H1 (cell line): ENCODE data around the gene STXBP4. TPM values are rescaled to one million over a fixed set of nuclear protein-coding genes. Genes with fewer than 3 reads are reported as not detected.

Experiments used
- CTCF ChIA-PET: fragments of 300-600 bp; sonication (Branson Sonifier 250); formaldehyde crosslinking; loops from one replicate; lab custom pipeline; 2021; ENCODE audit not compliant: partially characterized antibody; lab: Charles Lee
- POLR2A ChIA-PET: fragments of 300-600 bp; sonication (Branson Sonifier 250); formaldehyde crosslinking; loops from one replicate; lab custom pipeline; 2021; ENCODE audit warnings: inconsistent platforms; ENCODE audit not compliant: partially characterized antibody; lab: Charles Lee
- DNase-seq, 2 experiments: peaks; one replicate each; pipeline versions ENCODE4 v3.0.0 to v3.0.0-alpha.2; 2010 to 2022; ENCODE audit warnings: low spot score in 2 of 2, low read depth in 1 of 2, mixed read lengths in 1 of 2
- FAIRE-seq: peaks from 2 replicates; lab custom pipeline; 2011; peaks lifted over from hg19 to GRCh38; lab: Jason Lieb, UNC
- H2AFZ ChIP-seq: 2 replicates; pipeline ENCODE4 v1.8.1; 2012; ENCODE audit warnings: low read length, inconsistent platforms
- H2AK5ac ChIP-seq: 2 replicates; pipeline ENCODE4 v1.6.1; 2013; ENCODE audit warnings: low read depth, low read length
- H2BK120ac ChIP-seq: replicated peaks from 2 replicates; pipeline ENCODE3; 2013; ENCODE audit warnings: low read depth, low read length, inconsistent platforms
- H2BK12ac ChIP-seq: 2 replicates; pipeline ENCODE4 v1.6.1; 2013; ENCODE audit warnings: low read depth, low read length
- H2BK15ac ChIP-seq: 2 replicates; pipeline ENCODE4 v1.6.1; 2013; ENCODE audit warnings: low read length
- H2BK20ac ChIP-seq: 2 replicates; pipeline ENCODE4 v1.6.1; 2013; ENCODE audit warnings: low read length
- H2BK5ac ChIP-seq: 2 replicates; pipeline ENCODE4 v1.6.1; 2013; ENCODE audit warnings: low read depth, low read length
- H3K14ac ChIP-seq: 2 replicates; pipeline ENCODE4 v1.6.1; 2013; ENCODE audit warnings: inconsistent platforms; ENCODE audit not compliant: insufficient read length
- H3K18ac ChIP-seq: 2 replicates; pipeline ENCODE4 v1.6.1; 2013; ENCODE audit warnings: low read length; ENCODE audit errors: extremely low read depth
- H3K23ac ChIP-seq: 2 replicates; pipeline ENCODE4 v1.6.1; 2013; ENCODE audit warnings: inconsistent platforms; ENCODE audit not compliant: insufficient read length
- H3K23me2 ChIP-seq: 2 replicates; pipeline ENCODE4 v1.6.1; 2013; ENCODE audit warnings: low read depth, low read length
- H3K27ac ChIP-seq: 2 replicates; pipeline ENCODE4 v1.6.1; 2011; ENCODE audit warnings: low read depth, low read length, inconsistent platforms
- H3K27me3 ChIP-seq, 4 experiments: replicated peaks in 1 of 4; 1 replicate in 1 of 4; 2 replicates in 3 of 4; pipeline versions ENCODE4 v1.6.1 to v1.8.1; 2011 to 2013; ENCODE audit warnings: low read length in 3 of 4, mild to moderate bottlenecking in 3 of 4, inconsistent platforms in 2 of 4, mixed read lengths in 2 of 4, moderate library complexity in 1 of 4; ENCODE audit not compliant: control insufficient read depth in 3 of 4, insufficient read depth in 3 of 4; ENCODE audit errors: extremely low read depth in 1 of 4
- H3K36me3 ChIP-seq, 4 experiments: 2 replicates each; pipeline versions ENCODE4 v1.6.1 to v1.8.1; 2011 to 2013; ENCODE audit warnings: mild to moderate bottlenecking in 4 of 4, low read length in 3 of 4, moderate library complexity in 2 of 4, control low read depth in 1 of 4, inconsistent platforms in 1 of 4; ENCODE audit not compliant: insufficient read depth in 4 of 4, control insufficient read depth in 2 of 4
- H3K4ac ChIP-seq: replicated peaks from 2 replicates; pipeline ENCODE3; 2013; ENCODE audit warnings: low read length, low read depth, mixed read lengths, inconsistent platforms; ENCODE audit not compliant: insufficient read length
- H3K4me1 ChIP-seq, 4 experiments: replicated peaks in 1 of 4; 1 replicate in 1 of 4; 2 replicates in 3 of 4; pipeline versions ENCODE4 v1.6.1 to v1.8.1; 2011 to 2013; ENCODE audit warnings: low read length in 3 of 4, inconsistent platforms in 2 of 4, mixed read lengths in 1 of 4; ENCODE audit not compliant: insufficient read depth in 4 of 4, control insufficient read depth in 3 of 4
- H3K4me2 ChIP-seq, 2 experiments: 2 replicates each; pipeline versions ENCODE4 v1.6.1 to v1.8.1; 2011 to 2013; ENCODE audit warnings: low read depth in 2 of 2, low read length in 2 of 2, control low read depth in 1 of 2, inconsistent platforms in 1 of 2, mild to moderate bottlenecking in 1 of 2; ENCODE audit not compliant: insufficient read depth in 1 of 2
- H3K4me3 ChIP-seq, 4 experiments: fragments of 200-600, 300-600 bp in 1 of 4; sonication (generic), shearing (Covaris generic), sonication (Bioruptor Twin) in 1 of 4; 2 replicates each; pipeline versions ENCODE4 v1.5.1 to v1.8.1; 2011 to 2016; ENCODE audit warnings: low read length in 4 of 4, low read depth in 3 of 4, control low read depth in 2 of 4, inconsistent platforms in 2 of 4, mild to moderate bottlenecking in 2 of 4, mixed read lengths in 1 of 4, moderate library complexity in 1 of 4; ENCODE audit not compliant: insufficient read depth in 2 of 4; ENCODE audit errors: extremely low read depth in 1 of 4
- H3K56ac ChIP-seq: replicated peaks from 2 replicates; pipeline ENCODE3; 2013; ENCODE audit warnings: low read depth, mild to moderate bottlenecking, mixed read lengths, low read length, inconsistent platforms; ENCODE audit not compliant: insufficient read length
- H3K79me1 ChIP-seq: 2 replicates; pipeline ENCODE4 v1.6.1; 2013; ENCODE audit warnings: low read depth, low read length, control low read depth
- H3K79me2 ChIP-seq, 2 experiments: 2 replicates each; pipeline versions ENCODE4 v1.6.1 to v1.8.1; 2012 to 2013; ENCODE audit warnings: low read length in 2 of 2, mild to moderate bottlenecking in 2 of 2, inconsistent platforms in 1 of 2; ENCODE audit not compliant: insufficient read depth in 2 of 2, control insufficient read depth in 1 of 2
- H3K9ac ChIP-seq, 4 experiments: replicated peaks in 1 of 4; 1 replicate in 1 of 4; 2 replicates in 3 of 4; pipeline versions ENCODE4 v1.6.1 to v1.8.1; 2011 to 2013; ENCODE audit warnings: low read depth in 3 of 4, low read length in 3 of 4, control low read depth in 2 of 4, mild to moderate bottlenecking in 2 of 4, moderate library complexity in 2 of 4, inconsistent platforms in 1 of 4; ENCODE audit errors: extremely low read depth in 1 of 4
- H3K9me3 ChIP-seq, 2 experiments: 2 replicates each; pipeline versions ENCODE4 v1.6.1 to v1.8.1; 2012 to 2013; ENCODE audit warnings: mild to moderate bottlenecking in 2 of 2, moderate library complexity in 2 of 2, control low read depth in 1 of 2, inconsistent platforms in 1 of 2, low read depth in 1 of 2, low read length in 1 of 2, mixed read lengths in 1 of 2; ENCODE audit not compliant: insufficient read depth in 2 of 2
- H4K20me1 ChIP-seq, 2 experiments: replicated peaks in 1 of 2; 2 replicates each; pipeline versions ENCODE3 to v1.8.1; 2011 to 2013; ENCODE audit warnings: inconsistent platforms in 2 of 2, low read length in 2 of 2, mild to moderate bottlenecking in 1 of 2; ENCODE audit not compliant: insufficient read depth in 2 of 2, control insufficient read depth in 1 of 2
- H4K5ac ChIP-seq: 2 replicates; pipeline ENCODE4 v1.6.1; 2013; ENCODE audit warnings: low read length, low read depth, mixed read lengths, inconsistent platforms; ENCODE audit not compliant: insufficient read length
- H4K8ac ChIP-seq: 2 replicates; pipeline ENCODE4 v1.8.0; 2013; ENCODE audit warnings: mild to moderate bottlenecking, moderate library complexity, low read length, inconsistent platforms; ENCODE audit not compliant: insufficient read depth; ENCODE audit errors: extremely low read depth
- H4K91ac ChIP-seq: replicated peaks from 2 replicates; pipeline ENCODE3; 2013; ENCODE audit warnings: low read length, mixed read lengths, inconsistent platforms; ENCODE audit not compliant: insufficient read length
- BACH1 ChIP-seq: IDR thresholded peaks from 2 replicates; pipeline ENCODE4 v1.6.1; 2012; ENCODE audit warnings: low read length, improper control_type of control experiment
- BCL11A ChIP-seq, 2 experiments: IDR thresholded peaks; one replicate each; pipeline ENCODE4 v1.6.1; 2011; ENCODE audit warnings: low read depth in 2 of 2, low read length in 2 of 2, mild to moderate bottlenecking in 2 of 2
- CBX5 ChIP-seq: fragments of 300-800, 300-1000 bp; sonication (generic); IDR thresholded peaks from 2 replicates; pipeline ENCODE4 v1.7.1; 2016; ENCODE audit warnings: antibody characterized with exemption, low read length, low read depth
- CHD1 ChIP-seq: IDR thresholded peaks from 2 replicates; pipeline ENCODE4 v1.6.1; 2012; ENCODE audit warnings: low read depth, low read length, improper control_type of control experiment
- CREB1 ChIP-seq: IDR thresholded peaks from 2 replicates; pipeline ENCODE4 v1.6.1; 2012; ENCODE audit warnings: inconsistent platforms
- EP300 ChIP-seq, 2 experiments: IDR thresholded peaks; 1 replicate in 1 of 2; 2 replicates in 1 of 2; pipeline ENCODE4 v1.6.1; 2011 to 2012; ENCODE audit warnings: low read depth in 2 of 2, low read length in 2 of 2, mild to moderate bottlenecking in 2 of 2, borderline replicate concordance in 1 of 2, inconsistent platforms in 1 of 2, moderate library complexity in 1 of 2
- HDAC2 ChIP-seq, 2 experiments: fragments of 300-600 bp in 1 of 2; sonication (generic) in 1 of 2; IDR thresholded peaks; 2 replicates each; pipeline ENCODE4 v1.6.1; 2011 to 2012; ENCODE audit warnings: low read depth in 2 of 2, low read length in 2 of 2, mild to moderate bottlenecking in 2 of 2, moderate library complexity in 2 of 2, borderline replicate concordance in 1 of 2, inconsistent platforms in 1 of 2
- HDAC6 ChIP-seq: IDR thresholded peaks from one replicate; pipeline ENCODE4 v1.7.1; 2012; ENCODE audit warnings: low read depth, mild to moderate bottlenecking, inconsistent platforms, low read length, moderate library complexity
- KDM5A ChIP-seq: fragments of 200-600 bp; IDR thresholded peaks from 2 replicates; pipeline ENCODE4 v1.7.1; 2012; ENCODE audit warnings: mild to moderate bottlenecking, low read length, inconsistent platforms, mixed read lengths
- RXRA ChIP-seq: IDR thresholded peaks from 2 replicates; pipeline ENCODE4 v1.6.1; 2011; ENCODE audit warnings: low read depth, mild to moderate bottlenecking, low read length, moderate library complexity; ENCODE audit not compliant: insufficient read depth
- SP4 ChIP-seq: IDR thresholded peaks from 2 replicates; pipeline ENCODE4 v1.6.1; 2012; ENCODE audit warnings: low read length, inconsistent platforms
- TAF7 ChIP-seq: optimal IDR thresholded peaks from 2 replicates; pipeline ENCODE3; 2011; ENCODE audit warnings: low read depth, mild to moderate bottlenecking, inconsistent platforms, low read length, moderate library complexity, borderline replicate concordance
- WGBS, 2 experiments: shearing (Covaris generic) in 1 of 2; methylation state at CpG; one replicate each; pipeline versions ENCODE4 v1.1.6 to v1.1.7; 2013 to 2015; ENCODE audit warnings: low lambda C conversion rate in 2 of 2, mixed read lengths in 2 of 2, inconsistent platforms in 1 of 2, low coverage in 1 of 2, missing lambda C conversion rate in 1 of 2; ENCODE audit not compliant: insufficient replicate concordance in 2 of 2, insufficient coverage in 1 of 2, insufficient read length in 1 of 2; ENCODE audit errors: extremely low coverage in 1 of 2, missing lambda C conversion rate in 1 of 2; 5-methylcytosine and 5-hydroxymethylcytosine counted together
- polyA plus RNA-seq, 7 experiments: library from polyadenylated mRNA; depleted of rRNA in 3 of 7; stranded (reverse) in 5 of 7; unstranded in 2 of 7; fragments of >200 nt in 5 of 7; fragments of 200-250 nt in 2 of 7; gene quantifications; 1 replicate in 5 of 7; 2 replicates in 1 of 7; 4 replicates in 1 of 7; pipeline versions ENCODE4 v1.2.1 to v1.2.3, GENCODE V29; 2011 to 2013; ENCODE audit warnings: missing spikeins in 2 of 7, mixed read lengths in 2 of 7
- total RNA-seq: library from RNA; stranded (reverse); fragmentation: NEBNext Ultra II Directional; extraction: Animal tissue kit (Norgen Biotek cat#: 25700); gene quantifications from 2 replicates; pipeline ENCODE4 v1.2.1, GENCODE V29; 2021
- TF ChIP-seq, protein P1 (sequence below): IDR thresholded peaks from 2 replicates; pipeline ENCODE4 v1.6.1; 2011; ENCODE audit warnings: low read length, improper control_type of control experiment

STXBP4 gene
- total and polyA plus RNA-seq, 2 of the 8 experiments (the other 6 are each of a cell fraction or from before 2014, with no cell fraction given): 3.2 to 18.5 TPM

DNA sequence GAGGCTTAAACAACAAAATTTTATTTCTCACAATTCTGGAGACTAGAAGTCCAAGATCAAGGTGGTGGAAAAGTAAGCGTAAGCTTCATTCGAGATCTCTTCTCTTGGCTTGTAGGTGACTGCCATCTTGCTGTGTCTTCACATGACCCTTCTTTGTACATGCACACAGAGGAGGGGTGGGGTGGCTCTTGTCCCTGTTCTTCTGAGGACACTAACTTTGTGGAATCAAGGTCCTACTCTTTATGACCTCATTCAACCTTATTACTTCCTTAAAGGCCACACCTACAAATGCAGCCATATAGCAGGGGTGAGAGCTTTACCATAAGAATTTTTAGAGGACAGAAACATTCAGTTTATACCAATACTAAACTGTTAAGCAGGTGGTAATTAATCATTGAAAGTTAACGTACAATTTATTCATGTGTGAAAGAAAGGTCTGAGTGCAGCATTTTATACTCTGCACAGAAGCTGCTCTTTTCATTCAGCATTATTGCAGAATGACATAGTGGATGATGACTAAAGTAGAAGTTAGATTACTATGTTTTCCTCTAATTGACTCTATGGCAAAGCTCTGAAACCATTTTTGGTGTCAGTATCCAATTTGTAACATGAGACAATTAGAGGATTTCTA lies 156.3 kb downstream of the STXBP4 start:
- no peaks in the 10 kb centered on the region for H3K9me3 ChIP-seq
- H3K4me3 ChIP-seq: no peak overlapping the region
- no peaks in the 10 kb centered on the region for H3K79me1 ChIP-seq
- H3K4ac ChIP-seq: no peak overlapping the region
- no peak overlapping the region for H2BK20ac ChIP-seq
- H3K23ac ChIP-seq: no peak overlapping the region
- no peak overlapping the region for H2BK5ac ChIP-seq
- no peak overlapping the region for H2AK5ac ChIP-seq
- H3K4me1 ChIP-seq: no peaks in the 10 kb centered on the region
- no peak overlapping the region for H3K27ac ChIP-seq
- H3K23me2 ChIP-seq: no peaks in the 10 kb centered on the region
- ChIA-PET CTCF (interaction anchor here (0.6 kb wide), 1 partner anchor 14 kb away, joined by 4 read pairs; no protein-coding TSS in a partner anchor), POLR2A (no interaction called here)
- no peaks in the 10 kb centered on the region for H3K79me2 ChIP-seq
- no peak overlapping the region for H3K18ac ChIP-seq
- H2AFZ ChIP-seq: no peak overlapping the region
- H2BK12ac ChIP-seq: no peak overlapping the region
- H3K36me3 ChIP-seq: no peaks in the 10 kb centered on the region
- no peak overlapping the region for H3K9ac ChIP-seq
- no peak overlapping the region for H3K56ac ChIP-seq
- no peak overlapping the region for H2BK120ac ChIP-seq
- no peaks in the 10 kb centered on the region for H4K20me1 ChIP-seq
- no peak overlapping the region for H3K4me2 ChIP-seq
- no peak for FAIRE-seq
- H2BK15ac ChIP-seq: no peak overlapping the region
- H3K27me3 ChIP-seq: no peaks in the 10 kb centered on the region
- no peak overlapping the region for H3K14ac ChIP-seq
- no peak overlapping the region for H4K8ac ChIP-seq
- H4K5ac ChIP-seq: no peak overlapping the region
- WGBS, 2 experiments: 92% methylated on average over 3 of the region's 3 CpGs; no CpG with 5 or more reads in 1 of the 2 experiments
- no peak for DNase-seq
- H4K91ac ChIP-seq: no peak overlapping the region
- TF ChIP-seq, protein P1, sequence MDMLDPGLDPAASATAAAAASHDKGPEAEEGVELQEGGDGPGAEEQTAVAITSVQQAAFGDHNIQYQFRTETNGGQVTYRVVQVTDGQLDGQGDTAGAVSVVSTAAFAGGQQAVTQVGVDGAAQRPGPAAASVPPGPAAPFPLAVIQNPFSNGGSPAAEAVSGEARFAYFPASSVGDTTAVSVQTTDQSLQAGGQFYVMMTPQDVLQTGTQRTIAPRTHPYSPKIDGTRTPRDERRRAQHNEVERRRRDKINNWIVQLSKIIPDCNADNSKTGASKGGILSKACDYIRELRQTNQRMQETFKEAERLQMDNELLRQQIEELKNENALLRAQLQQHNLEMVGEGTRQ: no peak
- TF ChIP-seq HDAC2 (IDR thresholded peaks at IDR 0.05; ENCODE audit: borderline replicate concordance in 1 of 2, low read depth in 2 of 2, low read length in 2 of 2): no peak
- no peak for TF ChIP-seq TAF7
- no peak for TF ChIP-seq HDAC6
- TF ChIP-seq CREB1: no peak
- TF ChIP-seq CBX5: no peak
- no peak for TF ChIP-seq EP300 (IDR thresholded peaks at IDR 0.05; ENCODE audit: borderline replicate concordance in 1 of 2, low read depth in 2 of 2, low read length in 2 of 2)
- no peak for TF ChIP-seq BCL11A (IDR thresholded peaks at IDR 0.05; ENCODE audit: low read depth in 2 of 2, low read length in 2 of 2)
- TF ChIP-seq SP4: no peak
- TF ChIP-seq RXRA: no peak
- TF ChIP-seq KDM5A: no peak
- TF ChIP-seq BACH1: no peak
- no peak for TF ChIP-seq CHD1
